Epidermal melanocyte (primary cell): ENCODE measurements around the gene LDLRAD1.
"Not testable (repeated sequence)": the region's sequence is repeated elsewhere in the genome, so short reads cannot be mapped to it uniquely, and the experiment has no call there.

Experiments
- DNase-seq: peaks from one replicate; pipeline ENCODE4 v3.0.0; 2011; ENCODE audit warnings: low spot score; ENCODE audit not compliant: insufficient read length

The LDLRAD1 gene

DNA sequence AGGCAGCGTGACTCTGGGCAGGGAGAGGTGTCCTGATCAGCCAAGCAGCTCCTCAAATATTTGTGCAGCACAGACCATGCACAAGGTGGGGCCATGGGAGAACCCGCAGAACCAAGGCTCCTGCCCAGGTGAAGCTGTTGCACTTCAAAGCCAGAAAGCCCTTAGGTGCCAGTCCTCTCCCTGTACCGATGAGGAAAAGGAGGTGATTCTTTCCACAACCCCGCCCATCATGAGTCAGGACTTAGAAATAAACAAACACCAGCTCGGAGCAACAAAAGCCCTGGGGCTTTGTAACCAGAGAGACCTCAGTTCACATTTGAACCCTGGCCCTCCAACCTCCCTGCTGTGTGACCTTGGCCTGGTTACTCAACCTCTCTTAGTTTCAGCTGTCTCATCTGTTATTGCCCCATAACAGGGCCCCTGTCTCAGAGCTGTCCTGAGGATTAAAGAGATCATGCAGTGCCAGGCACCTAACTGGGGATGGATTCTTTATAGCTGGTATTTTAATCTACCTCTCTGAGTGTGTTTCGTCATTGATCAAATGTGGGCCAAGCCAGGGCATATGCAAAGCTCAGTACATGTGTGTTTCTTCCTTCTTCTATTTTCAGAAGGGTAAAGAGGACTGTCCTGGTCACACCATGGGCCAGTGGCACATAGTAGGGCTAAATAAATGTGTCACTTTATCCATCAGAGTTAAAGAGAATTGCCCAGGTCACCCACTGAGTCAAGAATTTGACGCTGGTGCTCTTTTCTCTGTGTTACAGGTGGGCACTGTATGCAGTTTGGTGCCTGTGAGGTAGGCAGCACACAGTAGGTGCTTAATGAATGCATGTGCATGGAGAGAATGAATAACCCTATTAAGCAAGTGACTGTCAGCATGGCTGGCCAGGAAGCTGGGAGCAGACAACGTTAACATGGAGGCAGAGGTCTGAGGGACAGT is 1.4 kb downstream of the LDLRAD1 start:
- no peak for DNase-seq

DNA sequence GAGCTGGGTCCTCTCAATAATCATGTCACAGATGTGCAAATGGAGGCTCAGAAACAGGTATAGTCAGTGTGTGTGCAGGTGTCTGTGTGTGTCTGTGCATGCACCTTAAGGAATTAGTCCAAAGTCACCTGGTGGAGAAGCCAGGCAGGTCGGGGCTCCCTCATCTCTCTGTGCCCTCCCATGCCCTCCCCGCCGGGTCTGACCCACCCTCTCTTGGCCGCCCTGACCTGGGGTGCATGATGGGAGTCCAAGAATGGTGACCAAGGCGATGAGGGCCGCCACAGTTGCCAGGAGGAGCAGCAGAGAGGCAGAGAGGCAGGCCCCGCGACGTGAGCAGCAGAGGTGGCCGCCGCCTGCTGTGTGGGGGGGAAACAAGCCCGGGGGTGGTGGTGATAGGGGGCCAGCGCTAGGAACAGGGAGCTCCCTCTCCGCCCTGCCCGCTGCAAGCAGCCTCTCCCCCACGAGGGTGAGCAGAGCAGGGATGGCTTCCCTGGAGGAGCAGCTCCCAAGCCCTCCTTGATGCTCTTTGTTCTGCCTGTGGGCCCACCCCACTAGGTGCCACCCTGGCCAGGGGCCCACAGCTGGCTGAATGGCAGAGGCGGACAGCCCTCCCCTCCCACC is 3.9 kb downstream of the LDLRAD1 start:
- DNase-seq, result no peak

DNA sequence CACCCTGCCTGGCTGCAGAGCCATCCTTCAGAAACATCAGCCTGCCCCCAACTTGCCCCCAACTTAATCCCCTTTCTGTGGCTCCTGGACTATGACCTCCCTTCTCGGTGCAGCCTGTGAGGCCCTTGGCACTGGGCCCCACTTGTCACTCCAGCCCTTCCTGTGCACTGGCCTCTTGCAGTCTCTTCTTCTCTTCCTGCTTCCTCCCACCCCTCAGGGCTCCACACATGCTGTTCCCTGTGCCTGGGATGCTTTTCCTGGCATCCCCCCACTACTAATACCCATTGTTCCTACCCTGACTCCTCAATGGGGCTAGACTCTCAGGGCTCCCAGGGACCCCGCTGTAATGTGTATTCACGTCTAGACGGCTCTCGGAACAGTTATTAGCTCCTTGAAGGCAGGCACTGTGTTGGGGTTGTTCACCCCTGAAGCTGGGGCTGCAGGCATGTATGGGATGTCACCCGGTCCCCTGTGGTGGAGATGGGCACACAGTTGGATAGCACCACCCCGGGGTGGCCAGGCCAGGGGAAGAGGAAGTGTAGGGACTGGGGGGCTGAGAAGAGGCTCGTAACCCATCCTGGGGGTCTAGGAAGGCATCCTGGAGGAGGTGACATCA is 4.5 kb downstream of the LDLRAD1 start:
- DNase-seq, result no peak

DNA sequence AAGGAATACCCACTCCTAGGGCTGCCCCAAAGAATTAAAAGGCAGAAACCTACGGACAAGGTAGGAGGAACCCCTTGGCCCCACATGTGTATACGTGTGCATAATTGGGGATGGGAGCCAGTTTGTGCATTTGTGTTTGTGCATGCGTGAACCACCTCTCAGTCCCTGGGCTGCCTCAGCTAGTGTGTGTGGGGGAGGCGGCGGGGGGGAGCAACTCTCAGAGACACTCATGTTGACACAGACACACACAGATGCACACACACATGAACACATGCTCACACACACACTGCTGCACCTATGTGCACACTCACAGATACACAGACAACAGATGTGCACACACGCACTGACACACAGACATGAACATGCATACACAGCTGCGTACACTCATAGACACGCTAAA is 5.1 kb downstream of the LDLRAD1 start:
- no peak for DNase-seq

DNA sequence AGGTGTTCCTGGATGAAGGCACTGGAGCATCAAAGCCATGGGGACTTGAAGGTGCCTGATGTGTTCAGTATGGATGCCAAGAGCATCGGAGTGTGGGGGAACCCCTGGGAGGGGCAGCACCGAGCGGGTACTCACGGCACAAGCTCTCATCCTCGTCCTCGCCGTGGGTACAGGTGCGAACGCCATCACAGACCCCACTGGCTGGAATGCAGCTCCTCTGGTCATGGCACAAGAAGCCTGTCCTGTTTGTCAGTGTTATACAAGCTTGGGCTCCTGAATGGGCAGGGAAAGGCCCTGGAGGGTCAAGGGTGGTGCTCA is 6.0 kb downstream of the LDLRAD1 start:
- no peak for DNase-seq

DNA sequence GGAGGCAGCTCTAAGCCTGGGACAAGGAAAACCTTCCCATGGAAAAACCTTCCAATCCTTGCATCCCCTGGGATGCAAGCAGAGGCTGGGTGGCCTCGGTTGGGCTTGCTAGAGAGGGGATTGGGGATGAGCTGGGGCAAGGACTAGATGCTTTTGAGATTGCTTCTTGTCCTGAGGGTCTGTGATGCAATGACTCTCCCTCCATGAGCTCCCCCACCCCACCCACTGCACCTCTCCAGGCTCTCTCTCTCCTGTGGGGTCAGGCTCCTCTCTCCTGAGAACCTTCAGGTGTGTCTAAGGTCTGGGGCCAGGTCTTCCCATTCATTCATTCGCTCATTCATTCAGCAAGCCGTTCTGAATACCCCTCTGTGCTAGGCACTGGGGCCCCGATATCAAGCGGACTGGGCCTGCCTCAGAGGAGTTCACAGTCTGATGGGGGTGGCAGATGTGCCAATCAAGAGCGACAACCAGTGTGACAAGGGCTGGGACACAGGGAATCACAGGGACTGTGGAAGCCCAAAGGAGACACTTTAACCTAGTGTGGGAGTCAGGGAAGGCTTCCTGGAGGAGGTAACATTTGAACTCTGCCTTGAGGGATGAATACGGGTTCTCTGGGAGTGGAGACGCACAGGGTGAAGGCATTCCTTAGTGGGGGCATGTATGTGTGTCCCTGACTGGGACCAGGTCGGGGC is 6.5 kb downstream of the LDLRAD1 start:
- no peak for DNase-seq

DNA sequence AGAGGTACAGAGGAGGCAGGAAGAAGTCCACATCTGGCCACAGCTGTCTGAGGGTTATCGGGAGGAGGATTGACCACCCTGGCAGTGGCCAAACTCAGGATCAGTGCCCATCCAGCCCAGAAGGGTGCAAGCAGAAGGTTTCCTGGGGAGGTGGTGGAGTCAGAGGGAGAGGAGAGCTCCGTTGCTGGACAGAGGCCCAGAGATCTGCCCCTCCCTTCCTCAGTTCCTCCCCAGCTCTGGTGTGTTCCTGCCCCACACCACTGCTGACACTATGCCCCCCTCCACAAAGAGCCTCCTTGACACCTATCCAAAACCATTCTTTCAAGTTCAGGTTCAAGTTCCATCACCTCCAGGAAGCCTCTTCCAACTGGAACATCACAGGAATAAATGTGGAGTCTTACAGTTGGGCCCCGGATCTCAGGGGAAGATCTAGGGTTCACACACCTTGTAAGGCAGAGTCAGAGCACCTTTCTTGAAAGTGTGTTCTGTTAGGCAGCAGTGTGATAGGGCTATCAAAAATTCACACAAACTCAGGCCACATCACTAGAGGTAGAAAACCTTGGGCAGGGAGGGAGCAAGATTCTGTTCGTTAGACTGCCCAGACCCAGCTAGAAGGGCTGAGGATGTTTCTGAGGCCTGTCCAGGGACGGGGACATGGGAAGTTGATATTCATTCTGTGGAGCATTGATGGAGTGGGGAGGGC is 7.4 kb downstream of the LDLRAD1 start:
- no peak for DNase-seq

DNA sequence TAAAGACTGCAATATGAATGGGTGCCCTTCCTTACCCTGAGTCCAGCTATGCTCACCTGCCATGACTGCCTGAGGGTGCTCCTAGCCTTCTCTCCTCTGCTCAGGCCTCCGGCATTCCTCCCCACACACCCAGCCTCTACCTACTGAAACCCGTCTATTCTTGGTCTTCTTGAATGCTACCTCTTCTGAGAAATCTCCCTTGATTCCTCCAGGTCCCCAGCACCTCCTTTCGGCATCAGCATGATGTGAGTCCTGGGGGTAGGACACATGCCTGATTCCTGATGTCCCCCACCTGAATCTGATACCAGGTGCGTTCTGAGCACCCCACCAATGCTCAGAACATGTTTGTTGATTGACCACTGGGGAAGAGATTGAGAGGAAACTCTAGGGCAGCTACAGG is 8.6 kb downstream of the LDLRAD1 start:
- DNase-seq, result no peak

DNA sequence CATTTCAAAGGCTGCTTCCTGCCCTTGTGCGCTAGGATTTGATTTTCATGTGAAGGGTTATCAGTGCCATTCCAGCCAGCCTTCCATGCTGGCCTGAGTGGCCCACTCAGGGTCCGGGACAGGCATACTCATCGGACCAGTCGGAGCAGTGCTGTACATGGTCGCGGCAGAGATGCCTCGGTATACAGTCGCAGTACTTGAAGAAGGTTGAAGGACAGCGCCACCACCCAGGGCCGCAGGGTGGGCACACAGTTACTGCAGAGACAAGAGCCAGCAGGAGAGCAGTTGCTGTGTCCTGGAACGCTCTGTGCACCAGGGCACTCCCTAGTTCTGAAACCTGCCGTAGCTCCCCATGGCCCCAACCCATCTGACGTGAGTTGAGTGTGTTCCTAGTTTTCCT is 9.1 kb downstream of the LDLRAD1 start:
- DNase-seq, result no peak

DNA sequence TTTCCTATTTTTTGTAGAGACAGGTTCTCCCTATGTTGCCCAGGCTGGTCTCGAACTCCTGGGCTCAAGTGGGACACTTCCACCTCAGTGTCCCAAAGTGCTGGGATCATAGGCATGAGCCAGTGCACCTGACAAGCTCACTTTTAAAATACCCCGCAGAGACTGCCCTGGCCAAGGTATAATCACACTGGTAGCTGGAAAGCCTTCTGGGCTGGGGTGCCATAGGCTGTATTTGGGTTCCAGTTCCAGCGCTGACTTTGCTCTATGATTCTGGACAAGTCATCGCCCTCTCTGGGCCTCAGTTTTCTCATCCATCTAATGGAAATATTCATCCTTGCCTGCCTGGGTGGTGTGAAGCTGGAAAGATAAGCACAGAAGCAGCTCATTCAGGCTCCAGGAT is 10.4 kb downstream of the LDLRAD1 start:
- no peak for DNase-seq

DNA sequence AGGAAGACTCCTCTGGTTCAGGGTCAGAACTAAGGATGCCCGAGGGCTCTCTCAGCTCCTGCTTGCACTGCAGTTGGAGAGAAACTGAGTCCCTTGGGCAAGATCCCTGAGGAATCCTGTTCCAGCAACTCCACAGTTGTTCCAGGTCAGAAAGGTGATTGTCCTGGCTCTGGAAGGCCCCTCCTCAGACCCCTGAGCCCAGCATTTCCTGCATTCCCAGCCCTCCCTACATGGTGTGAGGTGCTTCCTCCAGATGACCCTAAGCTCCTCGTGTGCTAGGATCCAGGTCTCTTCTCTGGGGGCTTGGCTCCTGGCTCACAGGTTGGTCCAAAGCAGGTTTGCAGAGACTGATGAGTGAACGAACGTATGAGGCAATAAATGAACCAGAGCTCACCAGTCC is 11.5 kb downstream of the LDLRAD1 start:
- DNase-seq, result no peak

DNA sequence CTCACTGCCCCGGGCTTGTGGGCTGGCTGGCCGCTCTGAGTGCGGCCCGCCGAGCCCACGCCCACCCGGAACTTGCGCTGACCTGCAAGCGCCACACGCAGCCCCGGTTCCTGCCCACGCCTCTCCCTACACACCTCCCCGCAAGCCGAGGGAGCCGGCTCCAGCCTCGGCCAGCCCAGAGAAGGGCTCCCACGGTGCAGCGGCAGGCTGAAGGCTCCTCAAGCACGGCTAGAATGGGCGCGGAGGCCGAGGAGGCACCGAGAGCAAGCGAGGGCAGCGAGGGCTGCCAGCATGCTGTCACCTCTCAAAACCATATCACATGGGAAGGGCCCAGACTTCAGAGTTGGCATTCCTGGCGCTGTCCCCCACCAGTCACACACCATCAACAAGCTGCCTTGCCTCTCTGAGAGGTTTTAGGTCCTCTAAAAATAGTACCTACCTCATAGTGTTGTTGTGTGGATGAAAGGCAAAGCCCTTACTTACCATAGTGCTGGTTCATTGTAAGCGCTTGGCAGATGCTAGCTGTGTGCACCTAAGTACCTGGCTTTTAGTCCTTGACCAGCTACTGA is 13.4 kb downstream of the LDLRAD1 start:
- DNase-seq, result no peak

DNA sequence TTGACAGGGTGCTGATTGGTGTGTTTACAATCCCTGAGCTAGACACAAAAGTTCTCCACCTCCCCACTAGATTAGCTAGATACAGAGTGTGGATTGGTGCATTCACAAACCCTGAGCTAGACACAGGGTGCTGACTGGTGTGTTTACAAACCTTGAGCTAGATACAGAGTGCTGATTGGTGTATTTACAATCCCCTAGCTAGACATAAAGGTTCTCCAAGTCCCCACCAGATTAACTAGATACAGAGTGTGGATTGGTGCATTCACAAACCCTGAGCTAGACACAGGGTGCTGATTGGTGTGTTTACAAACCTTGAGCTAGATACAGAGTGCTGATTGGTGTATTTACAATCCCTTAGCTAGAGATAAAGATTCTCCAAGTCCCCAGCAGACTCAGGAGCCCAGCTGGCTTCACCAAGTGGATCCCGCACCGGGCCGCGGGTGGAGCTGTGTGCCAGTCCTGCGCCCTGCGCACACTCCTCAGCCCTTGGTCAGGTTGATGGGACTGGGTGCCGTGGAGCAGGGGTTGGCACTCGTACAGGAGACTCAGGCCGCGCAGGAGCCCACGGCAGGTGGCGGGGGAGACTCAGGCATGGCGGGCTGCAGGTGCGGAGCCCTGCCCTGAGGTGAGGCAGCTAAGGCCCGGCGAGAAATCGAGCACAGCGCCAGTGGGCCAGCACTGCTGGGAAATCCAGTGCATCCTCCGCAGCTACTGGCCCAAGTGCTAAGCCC is 14.1 kb downstream of the LDLRAD1 start:
- DNase-seq, result not testable (repeated sequence)

DNA sequence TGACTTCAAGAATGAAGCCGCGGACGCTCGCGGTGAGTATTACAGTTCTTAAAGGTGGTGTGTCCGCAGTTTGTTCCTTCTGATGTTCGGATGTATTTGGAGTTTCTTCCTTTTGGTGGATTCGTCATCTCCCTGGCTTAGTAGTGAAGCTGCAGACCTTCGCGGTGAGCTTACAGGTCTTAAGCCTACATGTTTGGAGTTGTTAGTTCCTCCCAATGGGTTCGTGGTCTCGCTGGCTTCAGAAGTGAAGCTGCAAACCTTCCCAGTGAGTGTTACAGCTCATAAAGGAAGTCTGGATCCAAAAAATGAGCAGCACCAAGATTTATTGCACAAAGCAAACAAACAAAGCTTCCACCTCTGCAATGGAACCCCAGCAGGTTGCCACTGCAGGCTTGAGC is 14.7 kb downstream of the LDLRAD1 start:
- no peak for DNase-seq

DNA sequence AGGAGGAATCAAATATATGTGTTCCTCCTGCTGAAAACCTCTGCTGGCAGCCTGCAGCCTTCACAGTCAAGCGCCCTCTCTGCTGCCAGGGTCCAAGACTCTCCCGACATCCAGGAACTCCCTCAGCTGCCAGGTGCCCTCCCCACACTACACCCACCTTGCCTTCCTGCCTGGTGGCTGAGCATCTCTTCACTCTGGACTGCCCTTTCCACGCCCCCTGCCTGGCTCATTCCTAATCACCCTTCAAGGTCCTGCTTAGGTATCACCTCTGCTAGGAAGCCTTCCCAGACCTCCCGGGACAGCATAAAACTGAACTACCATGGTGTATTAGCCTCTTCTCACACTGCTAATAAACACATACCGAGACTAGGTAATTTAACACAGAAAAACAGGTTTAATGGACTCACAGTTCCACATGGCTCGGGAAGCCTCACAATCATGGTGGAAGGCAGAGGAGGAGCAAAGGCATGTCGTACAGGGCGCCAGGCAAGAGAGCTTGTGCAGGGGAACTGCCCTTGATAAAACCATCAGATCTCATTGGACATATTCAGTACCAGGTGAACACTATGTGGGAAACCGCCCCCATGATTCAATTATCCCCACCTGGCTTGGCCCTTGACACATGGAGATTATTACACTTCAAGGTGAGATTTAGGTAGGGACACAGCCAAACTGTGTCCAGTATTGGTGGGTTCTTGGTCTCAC is 15.3 kb downstream of the LDLRAD1 start:
- DNase-seq, result no peak

DNA sequence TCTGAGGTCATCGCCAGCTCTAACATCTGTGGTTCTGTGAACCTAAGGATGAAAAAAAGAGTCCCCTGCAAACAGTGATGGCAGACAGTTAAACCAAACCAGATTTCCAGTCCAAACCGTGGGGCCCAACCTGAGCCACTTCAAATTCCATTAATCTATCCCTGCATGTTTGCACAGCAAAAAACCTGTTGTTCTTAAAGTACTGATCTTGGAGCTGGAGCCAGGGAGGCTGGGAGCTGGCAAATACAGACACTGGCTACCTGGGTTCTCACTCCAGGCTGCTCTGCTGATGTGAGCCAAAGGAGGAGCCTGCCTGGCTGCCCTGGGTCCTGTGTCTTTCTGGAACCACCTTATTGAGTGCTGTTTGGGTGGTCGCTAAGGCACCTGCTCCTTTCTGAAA is 16.4 kb downstream of the LDLRAD1 start:
- no peak for DNase-seq

DNA sequence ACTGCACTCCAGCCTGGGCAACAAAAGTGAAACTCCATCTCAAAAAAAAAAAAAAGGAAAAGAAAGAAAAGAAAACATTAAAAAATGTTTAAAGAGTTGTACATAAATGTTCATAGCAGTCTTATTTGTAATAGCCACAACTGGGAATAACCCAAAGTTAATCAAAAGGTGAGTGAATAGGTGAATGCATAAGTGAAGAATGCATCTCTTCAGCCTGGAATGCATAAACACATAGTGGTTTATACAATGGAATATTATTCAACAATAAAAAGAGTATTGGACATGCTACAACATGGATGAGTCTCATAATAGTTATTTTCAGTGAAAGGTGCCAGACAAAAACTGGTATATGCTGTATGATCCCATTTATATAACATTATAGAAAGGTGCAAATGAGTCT is 18.1 kb downstream of the LDLRAD1 start:
- DNase-seq, result no peak

DNA sequence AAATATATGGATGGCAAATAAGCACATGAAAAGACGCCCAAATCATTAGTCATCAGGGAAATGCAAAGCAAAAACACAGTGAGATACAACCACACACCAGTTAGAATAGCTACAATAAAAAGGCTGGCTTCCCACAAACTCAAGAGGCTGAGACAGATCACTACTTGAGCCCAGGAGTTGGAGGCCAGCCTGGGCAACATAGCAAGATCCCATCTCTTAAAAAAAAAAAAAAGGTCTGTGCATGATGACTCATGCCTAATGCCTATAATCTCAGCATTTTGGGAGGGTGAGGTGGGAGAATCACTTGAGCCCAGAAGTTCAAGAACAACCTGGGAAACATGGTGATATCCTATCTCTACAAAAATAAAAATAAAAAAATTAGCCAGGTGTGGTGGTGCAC is 19.8 kb downstream of the LDLRAD1 start:
- DNase-seq, result no peak

DNA sequence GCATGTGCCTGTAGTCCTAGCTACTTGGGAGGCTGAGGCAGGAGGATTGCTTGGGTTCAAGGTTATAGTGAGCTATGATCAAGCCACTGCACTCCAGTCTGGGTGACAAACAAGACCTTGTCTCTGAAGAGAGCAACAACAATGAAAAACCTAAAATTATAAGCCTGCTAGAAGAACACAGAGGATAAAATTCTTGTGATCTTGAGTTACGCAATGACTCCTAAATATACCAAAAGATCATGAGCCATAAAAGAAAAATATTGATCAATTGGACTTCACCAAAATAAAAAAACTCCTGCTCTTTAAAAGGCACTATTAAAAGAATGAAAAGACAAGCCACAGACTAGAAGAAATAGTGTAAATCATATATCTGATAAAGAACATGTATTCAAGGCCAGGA is 22.3 kb downstream of the LDLRAD1 start:
- no peak for DNase-seq

DNA sequence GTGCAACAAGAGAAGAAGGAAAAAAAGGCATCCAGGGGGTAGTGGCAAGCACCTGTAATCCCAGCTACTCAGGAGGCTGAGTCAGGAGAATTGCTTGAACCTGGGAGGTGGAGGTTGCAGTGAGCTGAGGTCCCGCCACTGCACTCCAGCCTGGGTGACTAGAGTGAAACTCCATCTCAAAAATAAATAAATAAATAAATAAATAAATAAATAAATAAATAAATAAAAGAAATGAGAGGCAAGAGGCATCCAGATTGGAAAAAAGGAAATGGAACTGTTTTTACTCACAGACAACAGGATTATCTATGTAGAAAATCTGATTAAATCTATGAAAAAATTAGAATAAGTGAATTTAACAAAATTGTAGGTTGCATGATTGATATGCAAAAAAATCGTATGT is 23.5 kb downstream of the LDLRAD1 start:
- not testable (repeated sequence) for DNase-seq
